Erythroblast (primary cell): ENCODE measurements around the gene MIEF1.

ENCODE experiments used
- GATA1 ChIP-seq: IDR thresholded peaks from 2 replicates; pipeline ENCODE4 v1.6.1; 2011; ENCODE audit warnings: low read depth, mild to moderate bottlenecking, control low read depth, low read length, moderate library complexity
- POLR2A ChIP-seq: IDR thresholded peaks from 2 replicates; pipeline ENCODE4 v1.6.1; 2011; ENCODE audit warnings: mild to moderate bottlenecking, low read length

DNA sequence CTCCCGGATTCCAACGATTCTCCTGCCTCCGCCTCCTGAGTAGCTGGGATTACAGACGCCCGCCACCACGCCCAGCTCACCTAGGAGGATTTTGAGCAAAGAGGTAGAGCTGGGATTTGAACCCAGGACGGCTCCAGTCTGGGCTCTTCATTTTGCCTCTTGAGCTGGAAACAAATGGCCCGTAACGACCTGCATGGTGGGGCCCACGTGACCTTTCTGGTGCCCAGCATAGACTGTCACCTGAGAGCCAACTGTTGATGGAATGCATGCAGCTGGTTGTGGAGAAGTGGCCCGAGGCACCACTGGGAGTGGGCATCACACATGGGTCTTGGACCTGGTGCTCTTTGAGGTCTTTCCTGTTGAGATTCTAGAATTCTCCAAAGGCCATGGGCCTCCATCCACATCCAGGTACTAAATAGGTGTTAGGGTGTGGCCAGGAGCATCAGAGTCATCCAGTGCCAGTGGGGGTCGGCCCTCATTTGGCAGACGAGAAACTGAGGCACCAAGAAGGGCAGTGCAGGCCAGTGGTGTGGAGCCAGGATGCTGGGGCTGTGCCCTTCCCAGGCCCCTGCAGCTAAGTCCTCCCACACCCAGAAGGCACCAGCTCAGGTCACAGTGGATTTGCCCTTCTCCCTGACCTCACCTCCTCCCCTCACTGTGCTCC, 22.1 kb downstream of the MIEF1 start:
- TF ChIP-seq POLR2A, result peak; percentile 22
- no peak for TF ChIP-seq GATA1
